PC-9 (cell line): Measurements from ENCODE around the gene GPC5. TPM values are rescaled to one million over a fixed set of nuclear protein-coding genes. Genes with fewer than 3 reads are reported as not detected.

ENCODE experiments used
- BruUV-seq: library from RNA; stranded (reverse); fragments of 400-500 nt; replicated peaks from 2 replicates; lab custom pipeline; 2021; lab: Mats Ljungman, UMichigan
- CTCF ChIA-PET: fragments of 300-600 bp; sonication (Branson Sonifier 250); formaldehyde crosslinking; loops from one replicate; lab custom pipeline; 2022; ENCODE audit warnings: antibody characterized with exemption; lab: Charles Lee
- POLR2A ChIA-PET: fragments of 300-600 bp; sonication (Branson Sonifier 250); formaldehyde crosslinking; loops from one replicate; lab custom pipeline; 2022; ENCODE audit warnings: antibody characterized with exemption; ENCODE audit not compliant: unreplicated experiment; lab: Charles Lee
- DNase-seq, 2 experiments: peaks; one replicate each; pipeline versions ENCODE4 v3.0.0 to v3.0.0-alpha.2; 2015 to 2022; ENCODE audit warnings: mixed read lengths in 1 of 2
- H2AFZ ChIP-seq: fragments of 200-600 bp; sonication (generic); 2 replicates; pipeline ENCODE4 v1.8.1; 2017; ENCODE audit warnings: antibody characterized with exemption
- H3F3A ChIP-seq: fragments of 200-600 bp; sonication (generic); 2 replicates; pipeline ENCODE4 v1.8.1; 2017; ENCODE audit warnings: antibody characterized with exemption, mild to moderate bottlenecking, low read depth; ENCODE audit not compliant: insufficient read depth
- H3K27ac ChIP-seq: fragments of 200-600 bp; sonication (generic); 2 replicates; pipeline ENCODE4 v1.6.1; 2016; ENCODE audit warnings: mixed run types
- H3K27me3 ChIP-seq: fragments of 200-600 bp; sonication (generic); 2 replicates; pipeline ENCODE4 v1.6.1; 2016; ENCODE audit warnings: low read depth, mixed run types; ENCODE audit not compliant: insufficient read depth
- H3K36me3 ChIP-seq: fragments of 200-600 bp; sonication (generic); 2 replicates; pipeline ENCODE4 v1.6.1; 2016; ENCODE audit warnings: low read depth, mixed run types
- H3K4me1 ChIP-seq: fragments of 200-600 bp; sonication (generic); replicated peaks from 2 replicates; pipeline ENCODE4 v1.6.1; 2016; ENCODE audit warnings: mixed run types; ENCODE audit not compliant: insufficient read depth
- H3K4me2 ChIP-seq: fragments of 200-600 bp; sonication (generic); 2 replicates; pipeline ENCODE4 v1.6.1; 2017; ENCODE audit warnings: mixed run types
- H3K4me3 ChIP-seq: fragments of 200-600 bp; sonication (generic); 2 replicates; pipeline ENCODE4 v1.6.1; 2016; ENCODE audit warnings: mixed run types
- H3K79me2 ChIP-seq: fragments of 200-600 bp; sonication (generic); 2 replicates; pipeline ENCODE4 v1.6.1; 2017; ENCODE audit warnings: low read depth, mixed run types
- H3K9me2 ChIP-seq: fragments of 200-600 bp; sonication (generic); 2 replicates; pipeline ENCODE4 v1.8.1; 2017; ENCODE audit warnings: mild to moderate bottlenecking; ENCODE audit not compliant: insufficient read depth
- H3K9me3 ChIP-seq: fragments of 200-600 bp; sonication (generic); 2 replicates; pipeline ENCODE4 v1.8.1; 2016; ENCODE audit warnings: low read depth; ENCODE audit not compliant: insufficient read depth
- H4K20me1 ChIP-seq: fragments of 200-600 bp; sonication (generic); 2 replicates; pipeline ENCODE4 v1.8.1; 2017; ENCODE audit not compliant: insufficient read depth
- CTCF ChIP-seq: fragments of 200-600 bp; sonication (generic); conservative IDR thresholded peaks from 2 replicates; pipeline ENCODE4 v1.6.1; 2017; ENCODE audit warnings: mixed run types, antibody characterized with exemption, mild to moderate bottlenecking, moderate library complexity
- EZH2 ChIP-seq: fragments of 200-600 bp; sonication (generic); IDR thresholded peaks from 2 replicates; pipeline ENCODE4 v1.8.0; 2017; ENCODE audit warnings: antibody characterized with exemption, low read depth
- intact Hi-C: fragments of 100-400 bp; cut with micrococcal nuclease; formaldehyde crosslinking; loops from one replicate; pipeline ENCODE4 v1.10.0; 2022; ENCODE audit not compliant: unreplicated experiment
- total RNA-seq: library from RNA; stranded (reverse); gene quantifications from 2 replicates; pipeline ENCODE4 v1.2.3, GENCODE V29; 2021

The GPC5 gene
- total RNA-seq, 1 experiment from 2014 or later = not detected

GRCh38 chr13:92873029-92873428 is 1474.6 kb downstream of the GPC5 start:
- TF ChIP-seq EZH2 (no peak), CTCF (no peak)
- H3K27me3 ChIP-seq = no peaks in the 10 kb centered on the region
- H3K9me3 ChIP-seq = no peaks in the 10 kb centered on the region
- no peaks in the 10 kb centered on the region for H4K20me1 ChIP-seq
- no peaks in the 10 kb centered on the region for H3K36me3 ChIP-seq
- H3K27ac ChIP-seq = no peak overlapping the region
- no peak overlapping the region for H2AFZ ChIP-seq
- BruUV-seq = no TSS peak
- no peak for DNase-seq
- no peak overlapping the region for H3K4me3 ChIP-seq
- H3F3A ChIP-seq = no peaks in the 10 kb centered on the region
- H3K4me2 ChIP-seq = no peak overlapping the region
- H3K9me2 ChIP-seq = no peaks in the 10 kb centered on the region
- intact Hi-C loops = no loop called here
- CTCF ChIA-PET = no interaction called here
- no peaks in the 10 kb centered on the region for H3K79me2 ChIP-seq
- H3K4me1 ChIP-seq = no peaks in the 10 kb centered on the region
- POLR2A ChIA-PET = no interaction called here

DNA sequence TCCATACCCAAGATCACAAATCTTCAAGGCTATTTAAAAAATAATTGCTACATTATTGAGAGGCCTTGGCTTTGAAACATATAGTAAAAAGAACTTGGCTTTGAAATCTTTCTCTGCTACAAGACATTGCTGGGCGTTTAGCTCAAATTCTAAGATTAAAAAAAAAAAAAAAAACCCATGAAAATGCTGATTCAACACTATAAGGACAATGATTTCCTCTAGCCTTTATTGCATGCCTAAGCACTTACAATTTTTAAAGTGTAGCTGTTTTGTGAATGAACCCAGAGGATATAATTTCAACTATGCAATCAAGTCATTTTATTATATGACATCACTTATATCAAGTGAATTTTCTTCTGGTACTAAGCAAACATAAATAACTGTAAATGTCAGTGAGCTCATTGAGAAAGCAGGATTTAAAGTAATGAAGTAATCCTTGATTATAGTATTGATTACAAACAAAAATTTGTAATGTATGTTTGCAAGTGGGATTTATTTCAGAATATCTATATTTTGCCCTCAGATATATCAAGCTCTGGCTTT is 1488.2 kb downstream of the GPC5 start:
- POLR2A ChIA-PET = no interaction called here
- intact Hi-C loops = no loop called here

GRCh38 chr13:92894447-92894846 is 1496.0 kb downstream of the GPC5 start:
- no peak for DNase-seq
- ChIA-PET CTCF (no interaction called here), POLR2A (no interaction called here)
- Histone ChIP-seq H3K4me2 (no peak overlapping the region), H3F3A (no peaks in the 10 kb centered on the region), H3K9me3 (no peaks in the 10 kb centered on the region), H3K27me3 (no peaks in the 10 kb centered on the region), H3K36me3 (no peaks in the 10 kb centered on the region), H3K4me3 (no peak overlapping the region), H4K20me1 (no peaks in the 10 kb centered on the region; the same call in 1 of the 2 replicates), H3K27ac (no peak overlapping the region), H3K4me1 (no peaks in the 10 kb centered on the region), H3K9me2 (no peaks in the 10 kb centered on the region), H2AFZ (no peak overlapping the region), H3K79me2 (no peaks in the 10 kb centered on the region)
- intact Hi-C loops = no loop called here
- TF ChIP-seq CTCF = no peak
- TF ChIP-seq EZH2 = no peak
- no TSS peak for BruUV-seq

More for the DNA sequence above, 1488.2 kb downstream of the GPC5 start:
- no peaks in the 10 kb centered on the region for H3K9me3 ChIP-seq
- no peaks in the 10 kb centered on the region for H4K20me1 ChIP-seq
- no peak overlapping the region for H3K4me2 ChIP-seq
- TF ChIP-seq EZH2 (no peak), CTCF (no peak)
- H3K4me1 ChIP-seq = no peaks in the 10 kb centered on the region
- H2AFZ ChIP-seq = no peak overlapping the region
- DNase-seq = no peak
- no peaks in the 10 kb centered on the region for H3K36me3 ChIP-seq
- CTCF ChIA-PET = no interaction called here
- no peaks in the 10 kb centered on the region for H3K27me3 ChIP-seq
- no peak overlapping the region for H3K27ac ChIP-seq
- no peak overlapping the region for H3K4me3 ChIP-seq
- no peaks in the 10 kb centered on the region for H3K9me2 ChIP-seq
- no TSS peak for BruUV-seq
- H3K79me2 ChIP-seq = no peaks in the 10 kb centered on the region
- no peaks in the 10 kb centered on the region for H3F3A ChIP-seq
